ENCODE results near the gene KIF13A. TPM values are rescaled to one million over a fixed set of nuclear protein-coding genes. Genes with fewer than 3 reads are reported as not detected.

The KIF13A gene
- total RNA-seq, 4 donors from 2014 or later: 32.1 to 58.2 (median 56.5) TPM

- TF ChIP-seq, protein P1, sequence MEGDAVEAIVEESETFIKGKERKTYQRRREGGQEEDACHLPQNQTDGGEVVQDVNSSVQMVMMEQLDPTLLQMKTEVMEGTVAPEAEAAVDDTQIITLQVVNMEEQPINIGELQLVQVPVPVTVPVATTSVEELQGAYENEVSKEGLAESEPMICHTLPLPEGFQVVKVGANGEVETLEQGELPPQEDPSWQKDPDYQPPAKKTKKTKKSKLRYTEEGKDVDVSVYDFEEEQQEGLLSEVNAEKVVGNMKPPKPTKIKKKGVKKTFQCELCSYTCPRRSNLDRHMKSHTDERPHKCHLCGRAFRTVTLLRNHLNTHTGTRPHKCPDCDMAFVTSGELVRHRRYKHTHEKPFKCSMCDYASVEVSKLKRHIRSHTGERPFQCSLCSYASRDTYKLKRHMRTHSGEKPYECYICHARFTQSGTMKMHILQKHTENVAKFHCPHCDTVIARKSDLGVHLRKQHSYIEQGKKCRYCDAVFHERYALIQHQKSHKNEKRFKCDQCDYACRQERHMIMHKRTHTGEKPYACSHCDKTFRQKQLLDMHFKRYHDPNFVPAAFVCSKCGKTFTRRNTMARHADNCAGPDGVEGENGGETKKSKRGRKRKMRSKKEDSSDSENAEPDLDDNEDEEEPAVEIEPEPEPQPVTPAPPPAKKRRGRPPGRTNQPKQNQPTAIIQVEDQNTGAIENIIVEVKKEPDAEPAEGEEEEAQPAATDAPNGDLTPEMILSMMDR (IDR thresholded peaks at IDR 0.05; ENCODE audit: low read depth): no peak
Measured at GRCh38 chr6:17935188-17936149, 52.0 kb downstream of the KIF13A start.

- TF ChIP-seq, protein P1 (IDR thresholded peaks at IDR 0.05; ENCODE audit: low read depth): no peak
Measured at GRCh38 chr6:17933716-17934115, 53.7 kb downstream of the KIF13A start.

GRCh38 chr6:17932330-17932852 is 55.0 kb downstream of the KIF13A start:
- TF ChIP-seq, protein P1 (IDR thresholded peaks at IDR 0.05; ENCODE audit: low read depth): no peak

DNA sequence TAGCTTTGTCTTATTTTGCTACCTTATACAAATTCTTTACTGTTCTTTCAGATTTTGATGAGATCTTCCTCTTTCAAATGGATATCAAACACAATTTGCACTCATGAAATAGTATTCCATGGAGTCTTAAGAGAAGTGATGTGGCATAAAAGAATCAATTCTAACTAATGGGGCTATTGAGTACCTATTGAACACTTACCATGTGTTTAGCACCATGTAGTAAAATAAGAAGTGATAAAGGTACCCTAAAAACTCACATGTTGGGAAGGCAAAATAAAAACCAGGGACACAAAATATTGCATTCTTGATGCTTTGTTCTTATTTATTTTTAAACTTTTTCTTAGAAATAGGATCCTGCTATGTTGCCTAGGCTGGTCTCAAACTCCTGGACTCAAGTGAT is 56.2 kb downstream of the KIF13A start:
- TF ChIP-seq, protein P1 (IDR thresholded peaks at IDR 0.05; ENCODE audit: low read depth): no peak

- TF ChIP-seq, protein P1 (IDR thresholded peaks at IDR 0.05; ENCODE audit: low read depth): no peak
Measured at GRCh38 chr6:17930321-17930993, 57.0 kb downstream of the KIF13A start.

DNA sequence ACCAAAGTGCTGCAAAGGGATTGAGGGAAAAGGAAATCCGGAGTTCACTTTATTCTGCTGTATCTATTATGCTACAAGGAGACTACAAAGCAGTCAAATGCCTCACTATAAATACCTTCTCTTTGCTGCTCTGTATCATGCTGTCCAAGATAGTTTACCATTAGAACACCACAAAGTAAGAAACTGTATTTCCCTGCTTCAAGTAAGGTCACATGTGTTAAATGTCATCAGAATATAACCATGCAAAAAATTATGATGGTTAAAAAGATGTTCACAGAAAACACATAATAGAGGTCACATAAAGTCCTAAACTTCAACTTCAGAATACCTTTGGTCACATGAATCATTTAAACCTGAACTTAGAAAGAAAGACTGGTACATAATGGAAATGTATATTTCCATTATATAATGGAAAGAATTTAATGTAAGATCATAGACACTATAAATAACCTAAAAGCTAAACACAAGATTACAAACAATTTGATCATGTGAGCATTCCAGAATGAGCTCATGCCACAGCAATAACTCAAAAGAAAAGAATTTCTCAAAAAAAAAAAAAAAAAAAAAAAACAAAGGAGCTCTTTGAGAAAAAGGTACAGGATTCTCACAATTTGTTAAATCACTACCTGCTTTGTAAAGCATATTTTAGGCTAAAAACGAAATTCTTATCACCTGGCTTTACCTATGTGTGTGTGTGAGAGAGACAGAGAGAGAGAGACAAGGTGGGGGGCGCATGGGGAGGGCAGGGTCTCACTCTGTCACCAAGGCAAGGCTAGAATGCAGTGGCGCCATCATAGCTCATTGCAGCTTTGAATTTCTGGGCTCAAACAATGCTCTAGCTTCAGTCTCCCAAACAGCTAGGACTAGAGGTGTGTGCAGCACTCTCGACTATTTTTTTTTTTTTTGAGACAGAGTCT is 58.7 kb downstream of the KIF13A start:
- TF ChIP-seq, protein P1 (IDR thresholded peaks at IDR 0.05; ENCODE audit: low read depth): no peak

All from subcutaneous adipose tissue (tissue), 4 donors.